Panc1 (cell line): ENCODE measurements around the gene TUBGCP3. TPM values are rescaled to one million over a fixed set of nuclear protein-coding genes. Genes with fewer than 3 reads are reported as not detected.

Experiments used
- ATAC-seq: fragments of 200-7000 bp; cut with Tn5 transposase; 2 replicates; pipeline ENCODE4 v1.9.1; 2020; ENCODE audit warnings: mild to moderate bottlenecking, moderate library complexity
- BruUV-seq: library from RNA; stranded (reverse); fragments of 400-500 nt; replicated peaks from 2 replicates; lab custom pipeline; 2021; lab: Mats Ljungman, UMichigan
- CTCF ChIA-PET: fragments of 300-600 bp; sonication (Branson Sonifier 250); formaldehyde crosslinking; loops from one replicate; lab custom pipeline; 2022; ENCODE audit warnings: antibody characterized with exemption; lab: Charles Lee
- POLR2A ChIA-PET: fragments of 300-600 bp; sonication (Branson Sonifier 250); formaldehyde crosslinking; loops from one replicate; lab custom pipeline; 2022; ENCODE audit warnings: antibody characterized with exemption; lab: Charles Lee
- DNase-seq: peaks from one replicate; pipeline ENCODE4 v3.0.0-alpha.2; 2010; ENCODE audit warnings: low read depth, low spot score
- H3K27ac ChIP-seq: 2 replicates; pipeline ENCODE4 v1.5.1; 2011; ENCODE audit warnings: mild to moderate bottlenecking, low read length, inconsistent platforms
- H3K27me3 ChIP-seq: fragments of 200-500 bp; sonication (Bioruptor generic); 2 replicates; pipeline ENCODE4 v1.6.0; 2014; ENCODE audit warnings: low read length, inconsistent platforms; ENCODE audit not compliant: control insufficient read depth, insufficient read depth
- H3K36me3 ChIP-seq: fragments of 200-500 bp; sonication (Bioruptor generic); 2 replicates; pipeline ENCODE4 v1.5.1; 2014; ENCODE audit warnings: inconsistent platforms, mild to moderate bottlenecking, low read length, moderate library complexity; ENCODE audit not compliant: control insufficient read depth, insufficient read depth
- H3K4me1 ChIP-seq: 2 replicates; pipeline ENCODE4 v1.5.1; 2011; ENCODE audit warnings: inconsistent platforms, mild to moderate bottlenecking, low read length, moderate library complexity; ENCODE audit not compliant: control insufficient read depth, insufficient read depth
- H3K4me3 ChIP-seq, 2 experiments: 2 replicates each; pipeline ENCODE4 v1.5.1; 2011 to 2012; ENCODE audit warnings: low read depth in 2 of 2, low read length in 2 of 2, mild to moderate bottlenecking in 2 of 2, inconsistent platforms in 1 of 2, moderate library complexity in 1 of 2
- H3K9me3 ChIP-seq: fragments of 200-500 bp; sonication (Bioruptor generic); 2 replicates; pipeline ENCODE4 v1.5.1; 2014; ENCODE audit warnings: low read depth, mild to moderate bottlenecking, inconsistent platforms, low read length, moderate library complexity; ENCODE audit not compliant: control insufficient read depth, insufficient read depth
- CTCF ChIP-seq: fragments of 450-650 bp; IDR thresholded peaks from 2 replicates; pipeline ENCODE4 v1.5.1; 2017; ENCODE audit warnings: mild to moderate bottlenecking
- POLR2AphosphoS5 ChIP-seq: IDR thresholded peaks from 2 replicates; pipeline ENCODE4 v1.6.1; 2012; ENCODE audit warnings: mild to moderate bottlenecking, low read depth, low read length, moderate library complexity
- REST ChIP-seq, 2 experiments: IDR thresholded peaks; 2 replicates each; pipeline ENCODE4 v1.6.1; 2011 to 2012; ENCODE audit warnings: low read depth in 2 of 2, control low read depth in 1 of 2, low read length in 1 of 2, mild to moderate bottlenecking in 1 of 2, moderate library complexity in 1 of 2; ENCODE audit not compliant: insufficient read depth in 1 of 2
- SIN3A ChIP-seq: IDR thresholded peaks from 2 replicates; pipeline ENCODE4 v1.6.1; 2012; ENCODE audit warnings: low read depth, mild to moderate bottlenecking, low read length, moderate library complexity, borderline replicate concordance; ENCODE audit not compliant: insufficient read depth
- TCF7L2 ChIP-seq: IDR thresholded peaks from 2 replicates; pipeline ENCODE4 v1.6.1; 2011; ENCODE audit warnings: mild to moderate bottlenecking, low read depth, low read length, inconsistent platforms
- in situ Hi-C: cut with HindIII; loops from 2 replicates; pipeline ENCODE4 v1.10.0; 2016; ENCODE audit warnings: low sequenced_read_pairs, low pct_unique_long_range_greater_than_20kb
- intact Hi-C: fragments of 100-400 bp; cut with micrococcal nuclease; formaldehyde crosslinking; loops from one replicate; pipeline ENCODE4 v1.10.0; 2022; ENCODE audit not compliant: unreplicated experiment
- total RNA-seq: library from RNA; stranded (reverse); gene quantifications from one replicate; pipeline ENCODE4 v1.2.1, GENCODE V29; 2021; ENCODE audit not compliant: unreplicated experiment

The TUBGCP3 gene
- total RNA-seq, 1 experiment from 2014 or later, result 28.4 TPM

- in situ Hi-C loops (no loop called here), intact Hi-C loops (no loop called here)
- Histone ChIP-seq H3K9me3 (no peaks in the 10 kb centered on the region), H3K36me3 (peaks cover 2% of the 10 kb centered on the region; the same call in 1 of the 2 replicates), H3K27ac (no peak overlapping the region), H3K4me1 (no peaks in the 10 kb centered on the region), H3K4me3 (no peak overlapping the region), H3K27me3 (no peaks in the 10 kb centered on the region)
- POLR2A ChIA-PET, result no interaction called here
- BruUV-seq, result no TSS peak
- no peak for DNase-seq
- TF ChIP-seq TCF7L2 (no peak), SIN3A (no peak), REST (IDR thresholded peaks at IDR 0.05; ENCODE audit: insufficient read depth in 1 of 2, low read depth in 2 of 2, low read length in 1 of 2) (no peak), CTCF (no peak), POLR2AphosphoS5 (no peak)
- ATAC-seq, result no peak
- CTCF ChIA-PET, result no interaction called here
Observed at GRCh38 chr13:112522578-112522977, 65.4 kb downstream of the TUBGCP3 start.

- POLR2A ChIA-PET, result no interaction called here
- TF ChIP-seq SIN3A, result no peak
- no peak for TF ChIP-seq POLR2AphosphoS5
- TF ChIP-seq TCF7L2, result no peak
- no peak for TF ChIP-seq CTCF
- TF ChIP-seq REST (IDR thresholded peaks at IDR 0.05; ENCODE audit: insufficient read depth in 1 of 2, low read depth in 2 of 2, low read length in 1 of 2), result no peak
- no TSS peak for BruUV-seq
- no peaks in the 10 kb centered on the region for H3K27me3 ChIP-seq
- no peaks in the 10 kb centered on the region for H3K9me3 ChIP-seq
- DNase-seq, result no peak
- ATAC-seq, result no peak
- CTCF ChIA-PET, result no interaction called here
- H3K4me3 ChIP-seq, result no peak overlapping the region
- H3K36me3 ChIP-seq, result peaks cover 2% of the 10 kb centered on the region; the same call in 1 of the 2 replicates
- no peaks in the 10 kb centered on the region for H3K4me1 ChIP-seq
- in situ Hi-C loops (no loop called here), intact Hi-C loops (no loop called here)
- H3K27ac ChIP-seq, result no peak overlapping the region
Observed at GRCh38 chr13:112521073-112521685, 66.8 kb downstream of the TUBGCP3 start.
